ENCODE results near the gene CNTRL.

DNA sequence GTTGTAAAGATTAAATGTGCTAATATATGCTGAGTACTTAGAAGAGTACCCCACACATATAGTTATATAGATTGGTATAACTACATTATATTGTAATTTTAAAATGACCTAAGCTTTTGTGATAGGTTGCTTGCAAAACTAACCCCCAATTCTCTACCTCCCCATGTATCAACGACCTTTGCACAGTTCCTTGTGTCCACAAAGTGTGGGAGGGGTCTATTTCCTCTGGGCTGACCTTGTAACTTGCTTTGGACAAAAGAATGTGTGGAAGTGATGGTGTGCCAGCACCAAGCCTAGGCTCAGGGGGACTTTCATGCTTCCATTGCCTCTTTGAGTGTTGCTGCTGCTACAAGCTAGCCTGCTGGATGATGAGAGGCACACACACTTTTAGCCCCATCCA lies 45.3 kb upstream of the CNTRL start:
- TF ChIP-seq POLR2A (IDR thresholded peaks at IDR 0.05; ENCODE audit: extremely low read depth, insufficient read length) = no peak
- TF ChIP-seq, protein P1, sequence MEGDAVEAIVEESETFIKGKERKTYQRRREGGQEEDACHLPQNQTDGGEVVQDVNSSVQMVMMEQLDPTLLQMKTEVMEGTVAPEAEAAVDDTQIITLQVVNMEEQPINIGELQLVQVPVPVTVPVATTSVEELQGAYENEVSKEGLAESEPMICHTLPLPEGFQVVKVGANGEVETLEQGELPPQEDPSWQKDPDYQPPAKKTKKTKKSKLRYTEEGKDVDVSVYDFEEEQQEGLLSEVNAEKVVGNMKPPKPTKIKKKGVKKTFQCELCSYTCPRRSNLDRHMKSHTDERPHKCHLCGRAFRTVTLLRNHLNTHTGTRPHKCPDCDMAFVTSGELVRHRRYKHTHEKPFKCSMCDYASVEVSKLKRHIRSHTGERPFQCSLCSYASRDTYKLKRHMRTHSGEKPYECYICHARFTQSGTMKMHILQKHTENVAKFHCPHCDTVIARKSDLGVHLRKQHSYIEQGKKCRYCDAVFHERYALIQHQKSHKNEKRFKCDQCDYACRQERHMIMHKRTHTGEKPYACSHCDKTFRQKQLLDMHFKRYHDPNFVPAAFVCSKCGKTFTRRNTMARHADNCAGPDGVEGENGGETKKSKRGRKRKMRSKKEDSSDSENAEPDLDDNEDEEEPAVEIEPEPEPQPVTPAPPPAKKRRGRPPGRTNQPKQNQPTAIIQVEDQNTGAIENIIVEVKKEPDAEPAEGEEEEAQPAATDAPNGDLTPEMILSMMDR (IDR thresholded peaks at IDR 0.05; ENCODE audit: low read depth, low read length) = no peak

Measured in NB4 (cell line).